NCI-H82 (cell line): ENCODE data around the gene BLMH.
"Not testable (repeated sequence)": the region's sequence is repeated elsewhere in the genome, so short reads cannot be mapped to it uniquely, and the experiment has no call there.

Experiments used
- DNase-seq: peaks from one replicate; lab custom pipeline; 2025; lab: John Stamatoyannopoulos, UW

BLMH gene

GRCh38 chr17:30229012-30229411 is 62.7 kb downstream of the BLMH start:
- DNase-seq, result no peak

- DNase-seq, result no peak
Measured at GRCh38 chr17:30228011-30228410, 63.7 kb downstream of the BLMH start.

GRCh38 chr17:30226878-30227277 is 64.9 kb downstream of the BLMH start:
- DNase-seq, result no peak

GRCh38 chr17:30225919-30226553 is 65.7 kb downstream of the BLMH start:
- peak; percentile 61 for DNase-seq

- DNase-seq, result no peak
Measured at GRCh38 chr17:30225112-30225511, 66.6 kb downstream of the BLMH start.

- DNase-seq, result no peak
Measured at GRCh38 chr17:30224419-30224960, 67.3 kb downstream of the BLMH start.

GRCh38 chr17:30222721-30223175 is 69.0 kb downstream of the BLMH start:
- DNase-seq, result peak; percentile 62

GRCh38 chr17:30222251-30222650 is 69.5 kb downstream of the BLMH start:
- no peak for DNase-seq

GRCh38 chr17:30221346-30221745 is 70.4 kb downstream of the BLMH start:
- DNase-seq, result no peak

GRCh38 chr17:30220414-30220813 is 71.3 kb downstream of the BLMH start:
- peak; percentile 92 for DNase-seq

- peak; percentile 61 for DNase-seq
Measured at GRCh38 chr17:30219833-30220232, 71.9 kb downstream of the BLMH start.

- no peak for DNase-seq
Measured at GRCh38 chr17:30219315-30219714, 72.4 kb downstream of the BLMH start.

GRCh38 chr17:30218799-30219198 is 72.9 kb downstream of the BLMH start:
- no peak for DNase-seq

- DNase-seq, result no peak
Measured at GRCh38 chr17:30217746-30218245, 73.9 kb downstream of the BLMH start.

GRCh38 chr17:30217054-30217453 is 74.7 kb downstream of the BLMH start:
- no peak for DNase-seq

GRCh38 chr17:30212750-30213149 is 79.0 kb downstream of the BLMH start:
- DNase-seq, result no peak

GRCh38 chr17:30211371-30211770 is 80.4 kb downstream of the BLMH start:
- no peak for DNase-seq

- DNase-seq, result no peak
Measured at GRCh38 chr17:30210901-30211300, 80.8 kb downstream of the BLMH start.

- no peak for DNase-seq
Measured at GRCh38 chr17:30210366-30210765, 81.4 kb downstream of the BLMH start.

GRCh38 chr17:30209930-30210329 is 81.8 kb downstream of the BLMH start:
- DNase-seq, result no peak

GRCh38 chr17:30208214-30208613 is 83.5 kb downstream of the BLMH start:
- DNase-seq, result no peak

GRCh38 chr17:30207655-30208054 is 84.1 kb downstream of the BLMH start:
- DNase-seq, result no peak

GRCh38 chr17:30203471-30203981 is 88.2 kb downstream of the BLMH start:
- DNase-seq, result peak; percentile 28

GRCh38 chr17:30200656-30201055 is 91.1 kb downstream of the BLMH start:
- DNase-seq, result not testable (repeated sequence)
